Activated T-cell treated with anti-CD3 and anti-CD28 coated beads, Interleukin-2, amount 50 U/mL, for 24 hours (primary cell): Measurements from ENCODE around the gene PXN.

Source experiments
- DNase-seq: peaks from one replicate; pipeline ENCODE4 v3.0.0-alpha.2; 2020
- H3K27ac Mint-ChIP-seq: 2 replicates; pipeline ENCODE4 v1.8.0; 2020; ENCODE audit warnings: mild to moderate bottlenecking, mixed read lengths
- H3K27me3 Mint-ChIP-seq: 2 replicates; pipeline ENCODE4 v1.8.0; 2020; ENCODE audit warnings: mixed read lengths
- H3K36me3 Mint-ChIP-seq: 2 replicates; pipeline ENCODE4 v1.8.0; 2020; ENCODE audit warnings: low read depth, mixed read lengths
- H3K4me1 Mint-ChIP-seq: 2 replicates; pipeline ENCODE4 v1.8.0; 2020; ENCODE audit warnings: low read depth, mixed read lengths
- H3K4me3 Mint-ChIP-seq: 2 replicates; pipeline ENCODE4 v1.8.0; 2020; ENCODE audit warnings: mild to moderate bottlenecking, moderate library complexity, mixed read lengths
- H3K9me3 Mint-ChIP-seq: 2 replicates; pipeline ENCODE4 v1.8.0; 2020; ENCODE audit warnings: mixed read lengths

PXN gene

DNA sequence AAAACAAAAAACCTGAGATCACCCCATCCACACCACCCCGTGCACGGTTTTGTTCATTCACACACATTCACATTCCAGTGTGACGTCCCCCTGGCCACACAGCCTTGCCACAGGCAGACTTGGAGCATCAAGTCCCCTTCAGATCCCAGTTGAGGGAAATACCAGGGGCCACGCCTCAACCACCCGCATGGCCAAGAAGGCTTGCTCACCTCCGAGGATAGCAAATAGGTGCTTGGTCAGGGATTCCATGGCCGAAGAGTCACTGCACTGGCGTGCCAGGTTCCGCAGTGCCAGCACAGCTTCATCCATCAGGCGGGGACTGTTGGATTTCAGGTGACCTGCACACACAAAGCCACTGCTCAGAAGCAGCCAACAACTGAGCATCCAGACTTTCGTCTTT is 90.0 kb downstream of the PXN start:
- H3K4me3 Mint-ChIP-seq: no peak overlapping the region
- H3K9me3 Mint-ChIP-seq: no peaks in the 10 kb centered on the region
- no peak for DNase-seq
- peaks cover 9% of the 10 kb centered on the region for H3K4me1 Mint-ChIP-seq
- no peaks in the 10 kb centered on the region for H3K27me3 Mint-ChIP-seq
- peaks cover 94% of the 10 kb centered on the region for H3K36me3 Mint-ChIP-seq
- H3K27ac Mint-ChIP-seq: peak overlapping the region; percentile 22

DNA sequence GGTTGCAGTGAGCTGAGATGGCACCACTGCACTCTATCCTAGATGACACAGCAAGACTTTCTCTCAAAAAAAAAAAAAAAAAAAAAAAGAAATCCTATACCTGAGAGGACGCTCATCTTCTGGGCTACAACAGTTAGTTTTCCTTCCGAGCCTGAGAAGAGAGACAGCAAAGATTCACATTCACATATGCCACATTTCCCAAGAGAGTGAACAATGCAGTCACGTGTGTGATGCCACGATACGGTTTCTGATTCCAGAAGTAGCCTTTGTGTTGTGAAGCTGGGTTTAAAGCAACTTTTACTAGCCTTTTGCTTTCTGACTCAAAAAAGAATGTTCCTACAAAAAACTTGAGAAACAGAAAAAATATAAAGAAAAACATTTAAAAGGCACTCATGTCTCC is 90.5 kb downstream of the PXN start:
- Mint-ChIP-seq H3K9me3 (no peaks in the 10 kb centered on the region), H3K27me3 (no peaks in the 10 kb centered on the region)

DNA sequence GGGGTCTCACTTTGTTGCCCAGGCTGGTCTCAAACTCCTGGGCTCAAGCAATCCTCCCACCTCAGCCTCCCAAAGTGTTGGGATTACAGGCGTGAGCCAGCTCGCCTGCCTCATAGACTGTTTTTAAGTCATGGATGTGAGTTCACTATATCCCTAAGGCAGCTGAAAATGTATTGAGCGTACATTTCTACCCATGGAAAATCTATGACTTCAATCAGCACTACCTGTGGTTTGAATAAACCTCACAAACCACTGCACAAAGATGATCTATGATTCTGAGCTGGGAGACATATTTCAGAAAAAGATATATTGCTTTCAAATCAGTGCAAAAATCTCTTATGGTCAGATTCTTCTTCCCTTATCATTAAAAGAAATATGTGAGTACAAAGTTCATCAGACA is 93.5 kb downstream of the PXN start:
- Mint-ChIP-seq H3K27me3 (no peaks in the 10 kb centered on the region), H3K9me3 (no peaks in the 10 kb centered on the region), H3K4me1 (peaks cover 14% of the 10 kb centered on the region), H3K27ac (peak overlapping the region; percentile 61), H3K36me3 (peaks cover 91% of the 10 kb centered on the region), H3K4me3 (no peak overlapping the region)
- DNase-seq: no peak

More for the DNA sequence above, 90.5 kb downstream of the PXN start:
- DNase-seq: no peak
- peaks cover 9% of the 10 kb centered on the region for H3K4me1 Mint-ChIP-seq
- H3K4me3 Mint-ChIP-seq: no peak overlapping the region
- H3K36me3 Mint-ChIP-seq: peaks cover 94% of the 10 kb centered on the region
- peak overlapping the region; percentile 37 for H3K27ac Mint-ChIP-seq

DNA sequence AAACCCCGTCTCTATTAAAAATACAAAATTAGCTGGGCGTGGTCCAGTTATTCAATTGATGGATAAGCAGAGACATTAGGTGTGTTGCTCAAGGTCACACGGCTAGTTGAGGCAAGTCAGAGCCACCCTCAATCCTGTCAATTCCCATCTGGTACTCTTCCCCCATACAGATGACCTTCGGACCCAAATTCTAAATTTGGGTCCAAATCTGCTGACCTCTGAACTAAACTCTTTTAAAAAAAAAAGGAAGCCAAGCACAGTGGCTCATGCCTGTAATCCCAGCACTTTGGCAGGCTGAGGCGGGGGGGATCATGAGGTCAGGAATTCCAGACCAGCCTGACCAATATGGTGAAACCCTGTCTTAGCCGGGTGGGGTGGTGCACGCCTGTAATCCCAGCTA is 94.9 kb downstream of the PXN start:
- no peak for DNase-seq
- Mint-ChIP-seq H3K36me3 (peaks cover 88% of the 10 kb centered on the region), H3K4me3 (no peak overlapping the region), H3K27ac (no peak overlapping the region), H3K27me3 (no peaks in the 10 kb centered on the region), H3K9me3 (no peaks in the 10 kb centered on the region), H3K4me1 (peaks cover 14% of the 10 kb centered on the region)

DNA sequence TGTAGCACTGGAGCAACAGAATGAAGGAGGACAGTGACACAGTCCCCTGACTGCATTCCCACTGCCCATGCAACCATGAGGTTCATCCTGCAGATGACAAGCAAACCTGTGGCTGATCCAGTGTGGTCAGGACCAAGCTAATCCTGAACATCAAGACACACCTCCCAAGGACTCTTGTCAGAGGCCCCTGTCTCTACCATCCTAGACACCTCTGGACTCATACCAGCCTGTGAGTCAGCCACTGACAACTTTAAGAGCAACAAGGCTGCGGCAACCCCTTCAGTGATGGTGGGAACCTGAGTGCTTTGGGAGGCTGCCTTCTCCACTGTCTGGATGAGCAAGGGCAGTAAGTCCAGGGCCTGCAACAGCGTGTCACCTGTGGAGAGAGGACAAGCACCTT is 95.6 kb downstream of the PXN start:
- H3K36me3 Mint-ChIP-seq: peaks cover 88% of the 10 kb centered on the region
- peaks cover 14% of the 10 kb centered on the region for H3K4me1 Mint-ChIP-seq
- H3K27ac Mint-ChIP-seq: no peak overlapping the region
- no peak overlapping the region for H3K4me3 Mint-ChIP-seq
- H3K27me3 Mint-ChIP-seq: no peaks in the 10 kb centered on the region
- H3K9me3 Mint-ChIP-seq: no peaks in the 10 kb centered on the region
- DNase-seq: no peak

DNA sequence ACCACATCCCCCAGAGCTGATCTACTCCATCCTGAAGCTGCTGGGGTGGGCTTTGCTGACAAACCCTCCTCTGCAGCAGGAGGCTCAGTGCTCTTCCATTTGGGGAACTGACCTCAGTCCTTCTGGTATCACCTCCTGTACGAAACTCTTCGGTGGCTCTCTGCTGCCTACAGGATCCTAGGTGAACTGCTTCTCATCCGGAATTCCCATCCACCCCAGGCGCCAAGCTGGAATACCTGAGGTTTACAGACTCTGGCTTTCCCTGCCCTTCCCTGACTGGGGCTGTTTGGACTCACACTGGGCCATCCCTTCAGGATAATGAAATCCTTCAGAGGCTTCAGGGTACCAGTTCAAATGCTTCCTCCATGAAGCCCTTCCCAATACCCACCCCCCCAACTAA is 97.2 kb downstream of the PXN start:
- no peaks in the 10 kb centered on the region for H3K9me3 Mint-ChIP-seq
- peak overlapping the region; percentile 68 for H3K27ac Mint-ChIP-seq
- peaks cover 14% of the 10 kb centered on the region for H3K4me1 Mint-ChIP-seq
- DNase-seq: no peak
- peaks cover 86% of the 10 kb centered on the region for H3K36me3 Mint-ChIP-seq
- H3K27me3 Mint-ChIP-seq: no peaks in the 10 kb centered on the region
- no peak overlapping the region for H3K4me3 Mint-ChIP-seq

DNA sequence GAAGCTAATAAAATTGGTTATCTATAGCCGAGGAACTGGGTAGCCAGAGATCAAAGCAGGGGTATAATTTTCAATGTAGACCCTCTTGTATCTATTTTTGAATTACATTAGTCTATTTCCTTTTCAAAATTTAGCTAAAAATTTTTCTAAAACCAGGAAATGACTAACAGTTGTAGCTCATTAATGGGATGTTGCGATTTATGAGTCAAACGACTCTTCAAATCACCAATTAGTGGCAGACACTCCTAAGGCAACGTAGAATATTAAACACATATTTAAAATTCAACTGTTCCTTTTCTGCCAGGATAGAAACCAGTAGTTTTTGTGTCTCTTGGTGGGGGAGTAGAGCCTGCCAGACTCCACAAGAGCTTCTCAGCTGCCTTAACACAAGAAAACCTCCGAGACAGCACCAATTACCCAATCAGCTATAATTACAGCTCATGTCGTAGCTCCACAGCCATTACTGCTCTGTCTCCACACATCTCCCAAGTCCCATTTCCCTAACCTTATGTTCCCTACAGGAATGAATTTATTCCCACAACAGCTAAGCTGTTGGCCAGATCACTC is 97.9 kb downstream of the PXN start:
- Mint-ChIP-seq H3K4me3 (no peak overlapping the region), H3K36me3 (peaks cover 86% of the 10 kb centered on the region), H3K27ac (peak overlapping the region; percentile 68), H3K4me1 (peaks cover 9% of the 10 kb centered on the region), H3K27me3 (no peaks in the 10 kb centered on the region), H3K9me3 (no peaks in the 10 kb centered on the region)
- no peak for DNase-seq

DNA sequence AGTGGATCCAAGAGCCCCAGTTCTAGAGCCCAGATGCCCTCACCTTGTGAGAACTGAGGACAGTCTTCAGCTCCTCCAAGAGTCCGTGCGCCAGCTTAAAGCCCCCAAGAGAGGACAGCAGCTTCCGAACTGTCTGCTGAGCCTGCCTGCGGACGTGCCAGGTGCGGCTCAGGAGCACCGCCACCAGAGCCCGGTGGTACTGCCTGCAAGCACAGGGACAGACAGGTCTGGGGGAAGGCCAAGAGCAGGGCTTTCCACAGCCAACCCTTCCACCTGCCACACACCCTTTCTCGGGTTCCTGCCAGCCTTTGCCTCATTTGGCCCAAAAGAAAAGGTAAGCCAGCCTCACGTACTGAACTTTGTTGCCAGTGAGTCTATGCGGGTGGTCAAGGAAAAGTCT is 101.2 kb downstream of the PXN start:
- Mint-ChIP-seq H3K27ac (no peak overlapping the region), H3K27me3 (no peaks in the 10 kb centered on the region), H3K9me3 (no peaks in the 10 kb centered on the region), H3K4me1 (peaks cover 5% of the 10 kb centered on the region), H3K36me3 (peaks cover 91% of the 10 kb centered on the region), H3K4me3 (no peak overlapping the region)
- no peak for DNase-seq

DNA sequence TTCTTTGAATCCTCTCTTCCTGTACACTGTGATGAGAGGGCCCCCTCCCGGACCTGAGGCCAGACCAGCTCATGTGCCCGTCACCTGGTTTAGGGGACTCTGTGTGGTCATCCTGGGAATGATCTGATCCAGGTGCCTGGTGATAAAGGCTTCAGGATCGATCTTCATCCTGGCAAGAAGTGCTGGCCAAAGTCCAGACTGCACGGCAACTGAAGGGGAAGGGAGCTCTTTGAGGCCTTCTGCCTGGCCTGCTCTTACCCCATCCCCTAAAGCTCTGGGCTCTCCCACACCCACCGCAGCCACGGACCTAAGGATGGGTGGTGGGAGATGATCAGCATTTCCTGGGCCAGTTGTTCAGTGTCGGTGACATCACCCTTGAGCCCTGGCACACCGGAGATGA is 102.8 kb downstream of the PXN start:
- Mint-ChIP-seq H3K27ac (no peak overlapping the region), H3K9me3 (no peaks in the 10 kb centered on the region), H3K36me3 (peaks cover 94% of the 10 kb centered on the region), H3K4me3 (no peak overlapping the region), H3K27me3 (no peaks in the 10 kb centered on the region), H3K4me1 (peaks cover 1% of the 10 kb centered on the region)
- no peak for DNase-seq

DNA sequence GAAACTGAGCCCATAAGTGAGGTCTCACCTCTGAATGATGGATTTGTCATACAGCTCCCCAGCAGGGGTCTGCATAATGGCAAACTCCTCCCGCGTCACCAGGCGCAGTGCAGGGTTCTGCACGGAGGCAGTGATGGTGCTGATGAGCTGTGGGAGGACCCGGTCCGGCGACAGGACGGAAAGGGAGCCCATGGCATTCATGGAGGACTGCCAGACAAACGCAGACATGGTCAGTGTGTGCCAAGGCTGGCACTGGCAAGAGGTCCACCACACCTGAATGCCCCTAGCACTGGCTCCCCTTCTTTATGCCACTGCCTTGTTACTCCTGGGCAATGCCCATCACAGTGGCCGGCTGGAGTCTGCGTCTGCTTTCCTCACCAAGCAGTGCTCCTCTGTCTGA is 103.7 kb downstream of the PXN start:
- no peak overlapping the region for H3K4me3 Mint-ChIP-seq
- DNase-seq: no peak
- H3K36me3 Mint-ChIP-seq: peaks cover 94% of the 10 kb centered on the region
- no peak overlapping the region for H3K27ac Mint-ChIP-seq
- no peaks in the 10 kb centered on the region for H3K27me3 Mint-ChIP-seq
- peaks cover 5% of the 10 kb centered on the region for H3K4me1 Mint-ChIP-seq
- H3K9me3 Mint-ChIP-seq: no peaks in the 10 kb centered on the region
